Measurements from ENCODE around the gene MAFF.

DNA sequence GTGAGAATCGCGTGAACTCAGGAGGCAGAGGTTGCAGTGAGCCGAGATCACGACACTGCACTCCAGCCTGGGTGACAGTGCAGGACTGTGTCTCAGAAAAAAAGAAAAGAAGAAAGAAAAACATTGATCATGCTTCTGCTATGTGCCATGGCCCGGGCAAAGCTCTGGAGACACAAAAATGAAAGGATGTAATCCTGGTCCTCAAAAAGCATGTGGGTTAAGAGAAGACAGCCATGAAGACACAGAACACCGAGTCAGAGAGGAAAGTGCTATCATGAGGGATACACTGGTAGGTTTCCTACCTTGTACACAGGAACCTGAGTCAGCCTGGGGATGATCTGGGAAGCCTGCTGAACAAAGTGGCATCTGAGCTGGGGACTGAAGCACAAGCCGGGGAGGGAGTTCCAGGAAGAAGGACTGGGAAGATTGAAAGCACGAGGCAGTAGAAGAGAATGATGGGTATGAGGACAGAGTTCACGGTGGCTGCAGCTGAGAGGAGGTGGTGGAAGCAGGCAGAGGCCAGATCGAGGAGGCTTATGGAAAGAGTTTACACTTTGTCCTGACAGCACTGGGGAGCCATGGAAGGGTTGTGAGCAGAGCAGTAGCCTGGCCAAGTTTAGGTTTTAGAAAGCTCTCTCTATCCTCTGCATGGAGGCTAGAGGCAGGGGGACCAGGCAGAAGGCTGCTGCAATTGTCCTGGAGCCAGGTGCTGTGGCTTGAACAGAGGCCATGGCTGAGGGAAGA is 9.9 kb upstream of the MAFF start:
- TF ChIP-seq MCM7 (IDR thresholded peaks at IDR 0.05), result no peak
- TF ChIP-seq SIN3A (IDR thresholded peaks at IDR 0.05; ENCODE audit: borderline replicate concordance in 2 of 2, control insufficient read depth in 1 of 2, low read depth in 2 of 2, low read length in 2 of 2), result no peak
- TF ChIP-seq, protein P1, sequence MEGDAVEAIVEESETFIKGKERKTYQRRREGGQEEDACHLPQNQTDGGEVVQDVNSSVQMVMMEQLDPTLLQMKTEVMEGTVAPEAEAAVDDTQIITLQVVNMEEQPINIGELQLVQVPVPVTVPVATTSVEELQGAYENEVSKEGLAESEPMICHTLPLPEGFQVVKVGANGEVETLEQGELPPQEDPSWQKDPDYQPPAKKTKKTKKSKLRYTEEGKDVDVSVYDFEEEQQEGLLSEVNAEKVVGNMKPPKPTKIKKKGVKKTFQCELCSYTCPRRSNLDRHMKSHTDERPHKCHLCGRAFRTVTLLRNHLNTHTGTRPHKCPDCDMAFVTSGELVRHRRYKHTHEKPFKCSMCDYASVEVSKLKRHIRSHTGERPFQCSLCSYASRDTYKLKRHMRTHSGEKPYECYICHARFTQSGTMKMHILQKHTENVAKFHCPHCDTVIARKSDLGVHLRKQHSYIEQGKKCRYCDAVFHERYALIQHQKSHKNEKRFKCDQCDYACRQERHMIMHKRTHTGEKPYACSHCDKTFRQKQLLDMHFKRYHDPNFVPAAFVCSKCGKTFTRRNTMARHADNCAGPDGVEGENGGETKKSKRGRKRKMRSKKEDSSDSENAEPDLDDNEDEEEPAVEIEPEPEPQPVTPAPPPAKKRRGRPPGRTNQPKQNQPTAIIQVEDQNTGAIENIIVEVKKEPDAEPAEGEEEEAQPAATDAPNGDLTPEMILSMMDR (IDR thresholded peaks at IDR 0.05 in 2 of 3, conservative IDR thresholded peaks at IDR 0.05 in 1 of 3; ENCODE audit: insufficient read depth in 2 of 3, low read depth in 1 of 3, low read length in 3 of 3), result no peak
- TF ChIP-seq TAF15 (IDR thresholded peaks at IDR 0.05; ENCODE audit: low read depth, low read length), result no peak
- no peak for TF ChIP-seq KLF6 (CRISPR knock-in tag; IDR thresholded peaks at IDR 0.05; ENCODE audit: borderline replicate concordance)
- no peak for TF ChIP-seq FOXM1 (IDR thresholded peaks at IDR 0.05; ENCODE audit: low read depth)
- TF ChIP-seq FOXM1 (CRISPR knock-in tag; IDR thresholded peaks at IDR 0.05; ENCODE audit: low read depth), result no peak
- no peak for TF ChIP-seq HDAC6 (IDR thresholded peaks at IDR 0.05; ENCODE audit: low read depth, low read length)
